ENCODE results near the gene CDRT15L2. TPM values are rescaled to one million over a fixed set of nuclear protein-coding genes. Genes with fewer than 3 reads are reported as not detected.
"Not testable (repeated sequence)": the region's sequence is repeated elsewhere in the genome, so short reads cannot be mapped to it uniquely, and the experiment has no call there.

Gene CDRT15L2
- not detected for total RNA-seq

DNA sequence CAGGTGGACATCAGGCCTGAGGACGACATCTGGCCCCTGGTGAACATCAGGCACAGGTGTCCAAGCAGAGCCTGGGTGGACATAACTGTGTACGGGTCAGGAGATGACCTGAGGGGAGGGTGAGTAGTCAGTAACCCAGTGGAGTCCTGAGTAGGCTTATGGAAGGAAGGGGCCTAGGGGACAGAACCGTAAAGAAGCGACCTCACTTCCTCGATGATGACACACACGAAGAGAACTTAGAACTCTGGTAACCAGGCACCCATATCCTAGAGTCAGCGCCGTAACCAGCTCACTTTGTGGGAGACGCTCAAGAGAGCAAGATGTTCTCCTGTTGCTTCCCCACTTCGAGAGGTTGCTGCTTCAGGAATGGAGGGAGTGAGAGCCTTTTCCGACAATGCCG lies at the start of gene CDRT15L2:
CDRT15L2 (plus strand) TSS at position 301 of the 400 bp plus-strand sequence; CDS start at position 321, 20 bp downstream.
- H3K9me3 ChIP-seq; intact Hi-C loops (cut with DNase I); H3K4me3 ChIP-seq; H3K36me3 ChIP-seq; DNase-seq (ENCODE audit: extremely low spot score in 2 of 2); H3K4me1 ChIP-seq; H3K27ac ChIP-seq; H3K27me3 ChIP-seq: not testable (repeated sequence)

DNA sequence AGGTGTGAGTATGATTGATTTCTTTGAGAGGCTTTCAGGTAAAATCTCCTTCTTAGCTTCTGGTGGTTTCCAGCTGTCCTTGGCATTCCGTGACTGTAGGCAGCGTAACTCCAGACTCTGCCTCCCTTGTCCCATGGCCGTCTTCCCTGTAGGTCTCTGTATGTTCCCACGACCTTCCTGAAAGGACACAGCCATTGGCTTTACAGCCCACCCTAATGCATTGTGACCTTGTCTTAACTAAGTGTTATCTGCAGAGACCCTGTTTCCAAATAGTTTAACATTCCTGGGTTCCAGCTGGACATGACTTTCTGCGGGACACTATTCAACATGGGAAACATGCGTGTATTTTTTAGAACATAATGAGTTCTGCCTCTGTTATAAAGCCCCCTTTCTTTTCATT lies 49.4 kb upstream of the CDRT15L2 start:
- H3K27ac ChIP-seq; H3K36me3 ChIP-seq; H3K4me3 ChIP-seq; H3K27me3 ChIP-seq; H3K4me1 ChIP-seq; H3K9me3 ChIP-seq; DNase-seq (ENCODE audit: extremely low spot score in 2 of 2); intact Hi-C loops (cut with DNase I): not testable (repeated sequence)

DNA sequence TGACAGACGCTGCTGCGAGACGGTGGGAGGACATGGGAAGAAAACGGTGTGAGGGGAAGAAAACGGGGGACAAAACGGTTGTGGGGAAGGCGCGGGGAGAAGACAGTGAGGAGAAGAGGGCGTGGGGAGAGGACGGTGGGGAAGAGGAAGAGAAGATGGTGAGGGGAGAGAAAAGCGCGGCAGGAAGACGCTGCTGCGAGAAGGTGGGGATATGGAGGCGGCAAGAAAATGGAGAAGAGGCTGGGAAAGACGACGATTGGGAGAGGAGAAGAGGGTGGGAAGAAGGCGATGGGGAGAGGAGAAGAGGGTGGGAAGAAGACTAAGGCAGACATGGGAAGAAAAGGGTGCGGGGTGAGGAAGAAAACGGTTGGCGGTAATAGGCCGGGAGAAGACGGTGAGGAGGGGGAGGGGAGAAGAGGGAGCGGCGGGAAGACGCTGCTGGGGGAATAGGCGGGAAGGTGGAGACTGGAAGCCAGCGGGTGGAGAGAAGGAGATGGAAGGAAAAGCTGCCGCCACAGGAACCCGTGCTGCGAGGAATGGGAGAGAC lies 46.9 kb upstream of the CDRT15L2 start:
- H3K27ac ChIP-seq; H3K4me1 ChIP-seq; intact Hi-C loops (cut with DNase I); H3K36me3 ChIP-seq; H3K27me3 ChIP-seq; H3K9me3 ChIP-seq: not testable (repeated sequence)
- DNase-seq (ENCODE audit: extremely low spot score in 2 of 2) = peak in 1 of 2 donors; percentile 22
- H3K4me3 ChIP-seq = peak overlapping the region in 1 of 2 donors; percentile 24

DNA sequence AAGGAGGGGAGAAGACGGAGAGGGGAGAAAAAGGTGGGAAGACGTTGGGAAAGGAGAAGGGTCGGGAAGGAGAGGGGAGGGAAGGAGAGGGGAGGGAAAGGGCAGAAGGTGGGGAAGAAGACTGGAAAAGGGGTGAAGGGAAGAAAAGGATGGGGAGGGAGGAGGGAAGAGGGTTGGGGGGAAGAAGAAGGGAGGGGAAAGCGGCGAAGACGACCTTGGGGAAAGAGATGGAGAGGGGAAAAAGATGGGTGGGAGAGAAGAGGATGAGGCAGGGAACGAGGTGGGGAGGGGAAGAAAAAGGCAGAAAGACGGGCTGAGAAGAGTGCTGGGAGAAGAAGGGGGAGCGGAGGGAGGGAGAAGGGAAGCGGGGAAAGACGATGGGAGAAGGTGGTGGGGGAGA lies 46.3 kb upstream of the CDRT15L2 start:
- H3K4me1 ChIP-seq; H3K27ac ChIP-seq; intact Hi-C loops (cut with DNase I); H3K36me3 ChIP-seq; H3K9me3 ChIP-seq; DNase-seq (ENCODE audit: extremely low spot score in 2 of 2); H3K27me3 ChIP-seq: not testable (repeated sequence)
- peak overlapping the region in 1 of 2 donors; percentile 24 for H3K4me3 ChIP-seq

DNA sequence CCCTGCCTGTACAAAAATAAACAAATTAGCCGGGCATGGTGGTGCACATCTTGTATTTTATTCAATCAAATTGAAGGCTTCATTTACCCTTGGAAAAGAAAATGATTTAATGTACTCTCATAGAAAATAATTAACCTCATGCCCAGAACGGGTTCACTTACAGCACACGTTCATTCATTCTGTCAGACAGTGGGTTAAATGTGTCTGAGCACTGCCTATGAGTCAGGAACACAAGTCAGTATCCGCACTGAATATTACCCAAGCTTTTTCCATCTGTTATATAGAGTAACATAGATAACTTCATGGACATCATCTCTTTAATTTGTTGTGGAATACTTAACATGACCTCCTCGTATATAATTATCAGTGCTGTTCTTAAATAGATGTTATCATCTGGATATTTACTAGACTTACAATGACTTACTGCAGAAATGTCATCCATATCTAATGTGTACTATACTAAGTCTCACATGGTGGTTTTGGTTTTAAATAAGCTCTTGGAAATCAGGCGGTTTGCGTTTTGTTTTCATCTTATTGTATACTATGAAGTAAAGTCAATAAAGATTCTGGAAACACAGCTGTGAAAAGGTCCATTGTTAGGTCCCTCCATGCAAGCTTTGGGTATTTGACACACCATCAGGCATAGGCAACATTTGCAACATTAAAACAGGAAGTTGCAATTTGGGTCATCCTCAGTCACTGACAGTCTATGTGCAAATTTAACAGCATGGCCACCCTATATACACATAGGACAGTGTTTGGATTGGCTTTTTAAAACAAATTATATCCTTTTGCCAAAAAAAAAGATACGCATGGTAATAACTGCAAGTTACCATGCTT lies 44.6 kb upstream of the CDRT15L2 start:
- DNase-seq (ENCODE audit: extremely low spot score in 2 of 2); H3K4me1 ChIP-seq; H3K4me3 ChIP-seq; H3K36me3 ChIP-seq; intact Hi-C loops (cut with DNase I); H3K9me3 ChIP-seq; H3K27ac ChIP-seq; H3K27me3 ChIP-seq: not testable (repeated sequence)

DNA sequence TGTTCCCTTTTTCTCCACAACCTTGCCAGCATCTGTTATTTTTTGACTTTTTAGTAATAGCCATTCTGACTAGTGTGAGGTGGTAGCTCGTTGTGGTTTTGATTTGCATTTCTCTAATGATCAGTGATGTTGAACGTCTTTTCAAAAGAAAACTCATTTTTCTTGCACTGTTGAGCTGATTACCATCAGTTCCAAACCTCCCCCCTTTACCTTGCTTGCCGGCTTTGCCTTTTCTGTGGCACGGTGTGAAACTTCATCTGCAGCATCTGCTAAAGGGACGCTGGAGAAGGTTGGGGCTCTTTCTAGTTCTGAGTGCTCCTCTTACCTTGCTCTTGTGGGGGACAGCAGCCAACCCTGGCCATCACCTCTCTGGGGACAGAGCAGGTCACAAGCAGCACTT lies 39.1 kb upstream of the CDRT15L2 start:
- DNase-seq (ENCODE audit: extremely low spot score in 2 of 2); intact Hi-C loops (cut with DNase I); H3K36me3 ChIP-seq; H3K4me3 ChIP-seq; H3K4me1 ChIP-seq; H3K9me3 ChIP-seq; H3K27me3 ChIP-seq; H3K27ac ChIP-seq: not testable (repeated sequence)

DNA sequence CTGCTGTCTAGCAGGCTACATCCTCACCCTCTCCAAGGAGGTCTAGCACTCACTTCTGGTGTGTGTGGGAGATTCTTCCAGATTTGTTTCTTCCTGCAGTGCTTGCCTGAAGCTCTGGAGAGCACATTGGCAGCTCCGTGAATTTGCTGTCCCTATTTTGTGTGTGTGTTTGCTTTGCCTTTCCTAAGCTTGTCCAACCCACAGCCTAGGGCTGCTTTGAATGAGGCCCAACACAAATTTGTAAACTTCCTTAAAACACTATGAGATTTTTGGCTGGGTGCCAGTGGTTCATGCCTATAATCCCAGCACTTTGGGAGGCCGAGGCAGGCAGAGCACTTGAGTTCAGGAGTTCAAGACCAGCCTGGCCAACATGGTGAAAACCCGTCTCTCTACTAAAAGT lies 38.7 kb upstream of the CDRT15L2 start:
- H3K27me3 ChIP-seq; H3K9me3 ChIP-seq; H3K27ac ChIP-seq; intact Hi-C loops (cut with DNase I); H3K36me3 ChIP-seq; H3K4me3 ChIP-seq; H3K4me1 ChIP-seq: not testable (repeated sequence)
- DNase-seq (ENCODE audit: extremely low spot score in 2 of 2) = peak in 1 of 2 donors; percentile 16

DNA sequence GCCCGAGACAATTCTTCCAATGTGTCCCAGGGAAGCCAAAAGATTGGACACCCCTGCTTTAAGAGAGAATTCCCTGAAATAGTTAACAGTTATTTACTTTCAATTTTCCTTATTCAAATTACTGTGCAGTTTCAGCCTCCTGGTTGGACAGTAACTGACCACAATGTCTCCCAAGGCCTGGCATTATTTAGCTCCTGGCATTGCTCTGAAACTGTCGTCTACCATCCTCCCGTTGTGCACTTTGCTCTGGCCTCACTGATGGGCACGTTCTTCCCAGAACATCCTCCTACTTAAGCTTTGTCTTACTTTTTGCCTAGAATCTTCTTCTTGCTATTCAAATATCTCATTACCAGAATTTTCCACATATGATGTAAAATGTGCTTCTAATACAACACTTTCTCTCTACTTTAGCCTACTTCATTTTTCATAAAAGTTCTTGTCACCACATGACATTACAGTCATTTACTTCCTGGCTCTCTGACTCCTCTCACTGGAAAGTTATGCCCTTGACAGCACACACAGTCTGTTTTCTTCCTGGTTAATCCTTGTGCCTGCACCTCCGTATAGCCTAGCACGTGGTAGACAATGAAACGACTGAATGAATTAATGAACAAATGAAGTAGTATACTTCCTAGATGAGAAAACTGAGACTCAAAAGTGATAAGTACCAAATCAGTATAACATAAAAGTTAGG lies 37.5 kb upstream of the CDRT15L2 start:
- intact Hi-C loops (cut with DNase I); H3K4me3 ChIP-seq; H3K4me1 ChIP-seq; DNase-seq (ENCODE audit: extremely low spot score in 2 of 2); H3K27ac ChIP-seq; H3K27me3 ChIP-seq; H3K36me3 ChIP-seq; H3K9me3 ChIP-seq: not testable (repeated sequence)

DNA sequence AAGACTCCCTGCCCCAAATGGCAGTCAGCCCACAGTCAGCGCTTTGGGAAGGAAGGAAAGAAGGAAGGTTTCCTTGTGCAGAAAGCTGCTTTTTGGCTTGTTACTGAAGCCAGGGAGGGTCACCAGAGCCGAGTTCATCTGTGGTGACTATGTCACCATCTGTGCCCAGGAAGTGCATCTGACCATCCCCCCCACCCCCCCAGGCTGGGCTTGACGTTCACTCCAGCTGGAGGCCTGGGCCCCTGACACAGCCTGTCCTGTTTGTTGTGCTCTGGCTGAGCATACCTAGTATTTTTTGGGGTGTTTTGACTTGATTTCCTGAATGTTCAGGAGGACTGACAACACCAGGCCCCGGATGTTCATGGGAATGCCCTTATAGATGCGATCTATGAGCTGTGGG lies 31.6 kb upstream of the CDRT15L2 start:
- intact Hi-C loops (cut with DNase I); H3K4me3 ChIP-seq; DNase-seq (ENCODE audit: extremely low spot score in 2 of 2); H3K27me3 ChIP-seq; H3K27ac ChIP-seq; H3K4me1 ChIP-seq; H3K9me3 ChIP-seq; H3K36me3 ChIP-seq: not testable (repeated sequence)

DNA sequence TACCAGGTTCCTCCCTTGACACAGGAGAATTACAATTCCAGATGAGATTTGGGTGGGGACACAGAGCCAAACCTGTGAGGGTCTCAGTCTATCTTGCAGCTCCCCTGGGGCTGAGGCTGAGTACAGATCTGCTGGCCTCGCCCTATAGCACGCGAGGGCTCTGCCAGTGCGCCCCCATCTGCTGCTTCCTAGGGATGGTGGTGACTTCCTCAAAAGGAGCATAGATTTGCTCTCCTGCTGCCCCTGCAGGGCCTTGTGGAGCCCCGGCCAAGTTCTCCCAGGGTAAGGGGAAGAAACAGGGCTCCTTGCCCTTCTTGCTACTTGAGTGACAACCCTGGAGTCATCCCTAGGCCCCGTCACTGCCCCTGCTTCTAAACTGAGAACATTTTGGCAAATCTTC lies 26.6 kb upstream of the CDRT15L2 start:
- intact Hi-C loops (cut with DNase I); DNase-seq (ENCODE audit: extremely low spot score in 2 of 2); H3K27ac ChIP-seq: not testable (repeated sequence)

DNA sequence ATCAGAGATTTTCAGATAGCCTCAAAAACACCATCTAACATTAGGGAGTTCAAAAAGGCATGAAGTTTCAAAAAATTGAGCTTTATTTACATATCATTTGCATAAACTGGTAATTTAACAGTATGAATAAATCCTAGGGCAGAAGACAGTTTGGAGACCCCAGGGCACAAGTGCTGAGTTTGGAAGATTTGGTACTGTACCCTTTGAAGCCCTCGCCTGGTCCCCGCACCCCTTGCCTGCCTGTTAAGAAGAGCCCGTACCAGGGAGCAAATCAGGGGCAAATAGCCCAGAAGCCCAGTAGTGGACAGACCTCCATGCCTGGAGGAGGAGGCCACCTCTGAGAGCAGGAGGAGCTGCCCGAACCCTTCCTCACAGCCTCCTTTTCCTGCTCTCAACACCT lies 24.8 kb upstream of the CDRT15L2 start:
- DNase-seq (ENCODE audit: extremely low spot score in 2 of 2); H3K9me3 ChIP-seq; H3K36me3 ChIP-seq; intact Hi-C loops (cut with DNase I); H3K27me3 ChIP-seq; H3K27ac ChIP-seq; H3K4me1 ChIP-seq; H3K4me3 ChIP-seq: not testable (repeated sequence)

More for the DNA sequence above, 26.6 kb upstream of the CDRT15L2 start:
- H3K9me3 ChIP-seq, H3K27me3 ChIP-seq, H3K4me1 ChIP-seq, H3K4me3 ChIP-seq, H3K36me3 ChIP-seq: not testable (repeated sequence)

DNA sequence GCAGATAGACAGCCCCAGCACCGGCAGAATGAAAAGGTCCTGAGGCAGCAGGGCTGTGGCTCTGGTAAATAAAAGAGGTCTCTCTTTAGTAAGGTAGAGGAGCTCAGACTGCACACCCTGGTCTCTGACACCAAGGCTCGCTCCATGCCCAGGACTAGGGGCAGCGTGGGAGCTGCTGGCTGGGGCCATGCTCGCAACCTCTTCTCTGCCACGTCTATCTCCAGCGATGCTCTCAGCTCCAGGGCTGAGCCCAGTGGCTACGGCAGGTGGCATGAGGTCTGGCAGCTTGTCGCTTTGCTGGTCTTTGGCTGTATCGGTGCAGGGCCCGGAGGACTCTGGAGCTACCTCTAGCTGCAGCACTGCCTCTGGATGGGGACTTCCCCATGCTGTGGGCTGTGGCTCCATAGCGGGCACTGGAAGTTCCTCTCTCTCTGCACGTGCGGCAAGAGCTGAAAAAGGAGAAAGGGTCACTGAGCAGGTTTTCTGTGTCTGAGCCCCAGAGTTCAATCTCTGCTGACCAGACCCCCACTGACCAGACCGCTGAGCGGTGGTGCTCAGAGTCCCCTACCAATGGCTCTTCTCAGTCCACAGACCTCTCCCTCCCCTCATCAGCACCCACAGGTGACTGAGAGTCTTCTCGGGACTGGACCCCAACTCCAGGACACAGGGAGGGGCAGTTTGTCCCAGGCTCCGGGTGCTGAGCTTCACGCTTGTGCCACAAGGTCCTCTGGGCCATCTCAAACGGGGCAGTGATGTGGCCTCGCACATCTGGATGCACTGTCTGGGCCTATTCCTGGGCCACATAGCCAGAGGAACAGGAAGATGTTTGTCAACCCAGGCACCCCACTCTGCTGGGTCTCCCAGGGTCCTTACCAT lies 24.2 kb upstream of the CDRT15L2 start:
- not testable (repeated sequence) for DNase-seq (ENCODE audit: extremely low spot score in 2 of 2)

DNA sequence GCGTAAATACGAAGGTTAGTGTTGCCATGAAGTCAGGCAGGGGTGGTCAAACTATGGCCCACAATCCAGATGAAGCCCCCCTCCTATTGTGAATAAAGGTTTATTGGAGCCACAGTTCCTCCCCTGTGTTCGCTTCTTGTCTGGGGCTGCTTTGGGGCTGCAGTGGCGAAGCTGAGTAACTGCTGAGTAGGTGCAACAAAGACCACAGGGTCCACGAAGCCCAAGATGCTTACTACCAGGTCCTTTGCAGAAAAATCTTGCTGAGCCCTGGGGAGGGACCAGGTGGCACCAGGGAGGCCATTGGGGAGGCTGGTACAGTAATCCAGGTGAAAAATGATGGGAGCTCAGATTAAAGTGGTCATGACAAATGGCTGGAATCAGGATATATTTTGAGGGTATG lies 21.4 kb upstream of the CDRT15L2 start:
- H3K4me1 ChIP-seq; H3K27me3 ChIP-seq; H3K4me3 ChIP-seq; H3K36me3 ChIP-seq; H3K9me3 ChIP-seq; intact Hi-C loops (cut with DNase I); DNase-seq (ENCODE audit: extremely low spot score in 2 of 2); H3K27ac ChIP-seq: not testable (repeated sequence)

More for the DNA sequence above, 24.2 kb upstream of the CDRT15L2 start:
- H3K27ac ChIP-seq; H3K27me3 ChIP-seq; intact Hi-C loops (cut with DNase I); H3K4me1 ChIP-seq; H3K36me3 ChIP-seq; H3K4me3 ChIP-seq; H3K9me3 ChIP-seq: not testable (repeated sequence)
